ENCODE results near the gene RNF130.

DNA sequence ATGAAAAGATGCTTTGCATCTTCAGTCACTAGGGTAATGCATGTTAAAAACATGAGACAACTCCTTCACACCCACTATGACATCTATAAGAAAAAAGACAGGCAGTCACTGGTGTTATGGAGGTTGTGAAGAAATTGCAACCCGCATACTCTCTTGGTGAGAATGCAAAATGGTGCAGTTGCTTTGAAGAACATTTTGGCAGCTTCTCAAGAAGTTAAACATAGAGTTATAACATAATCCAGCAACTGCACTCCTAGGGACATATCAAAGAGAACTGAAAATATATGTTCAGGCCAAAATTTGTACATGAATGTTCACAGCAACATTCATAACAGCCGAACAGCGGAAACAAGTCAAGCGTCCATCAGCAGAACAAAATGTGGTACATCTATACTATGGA, 117.6 kb downstream of the RNF130 start:
- TF ChIP-seq, protein P1, sequence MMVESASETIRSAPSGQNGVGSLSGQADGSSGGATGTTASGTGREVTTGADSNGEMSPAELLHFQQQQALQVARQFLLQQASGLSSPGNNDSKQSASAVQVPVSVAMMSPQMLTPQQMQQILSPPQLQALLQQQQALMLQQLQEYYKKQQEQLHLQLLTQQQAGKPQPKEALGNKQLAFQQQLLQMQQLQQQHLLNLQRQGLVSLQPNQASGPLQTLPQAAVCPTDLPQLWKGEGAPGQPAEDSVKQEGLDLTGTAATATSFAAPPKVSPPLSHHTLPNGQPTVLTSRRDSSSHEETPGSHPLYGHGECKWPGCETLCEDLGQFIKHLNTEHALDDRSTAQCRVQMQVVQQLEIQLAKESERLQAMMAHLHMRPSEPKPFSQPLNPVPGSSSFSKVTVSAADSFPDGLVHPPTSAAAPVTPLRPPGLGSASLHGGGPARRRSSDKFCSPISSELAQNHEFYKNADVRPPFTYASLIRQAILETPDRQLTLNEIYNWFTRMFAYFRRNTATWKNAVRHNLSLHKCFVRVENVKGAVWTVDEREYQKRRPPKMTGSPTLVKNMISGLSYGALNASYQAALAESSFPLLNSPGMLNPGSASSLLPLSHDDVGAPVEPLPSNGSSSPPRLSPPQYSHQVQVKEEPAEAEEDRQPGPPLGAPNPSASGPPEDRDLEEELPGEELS (CRISPR knock-in tag; IDR thresholded peaks at IDR 0.05), result no peak
- TF ChIP-seq GRHL2 (CRISPR knock-in tag; IDR thresholded peaks at IDR 0.05; ENCODE audit: insufficient replicate concordance, severe bottlenecking), result no peak
- TF ChIP-seq, protein P2, sequence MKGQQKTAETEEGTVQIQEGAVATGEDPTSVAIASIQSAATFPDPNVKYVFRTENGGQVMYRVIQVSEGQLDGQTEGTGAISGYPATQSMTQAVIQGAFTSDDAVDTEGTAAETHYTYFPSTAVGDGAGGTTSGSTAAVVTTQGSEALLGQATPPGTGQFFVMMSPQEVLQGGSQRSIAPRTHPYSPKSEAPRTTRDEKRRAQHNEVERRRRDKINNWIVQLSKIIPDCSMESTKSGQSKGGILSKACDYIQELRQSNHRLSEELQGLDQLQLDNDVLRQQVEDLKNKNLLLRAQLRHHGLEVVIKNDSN (CRISPR knock-in tag; IDR thresholded peaks at IDR 0.05), result no peak
- TF ChIP-seq, protein P3, sequence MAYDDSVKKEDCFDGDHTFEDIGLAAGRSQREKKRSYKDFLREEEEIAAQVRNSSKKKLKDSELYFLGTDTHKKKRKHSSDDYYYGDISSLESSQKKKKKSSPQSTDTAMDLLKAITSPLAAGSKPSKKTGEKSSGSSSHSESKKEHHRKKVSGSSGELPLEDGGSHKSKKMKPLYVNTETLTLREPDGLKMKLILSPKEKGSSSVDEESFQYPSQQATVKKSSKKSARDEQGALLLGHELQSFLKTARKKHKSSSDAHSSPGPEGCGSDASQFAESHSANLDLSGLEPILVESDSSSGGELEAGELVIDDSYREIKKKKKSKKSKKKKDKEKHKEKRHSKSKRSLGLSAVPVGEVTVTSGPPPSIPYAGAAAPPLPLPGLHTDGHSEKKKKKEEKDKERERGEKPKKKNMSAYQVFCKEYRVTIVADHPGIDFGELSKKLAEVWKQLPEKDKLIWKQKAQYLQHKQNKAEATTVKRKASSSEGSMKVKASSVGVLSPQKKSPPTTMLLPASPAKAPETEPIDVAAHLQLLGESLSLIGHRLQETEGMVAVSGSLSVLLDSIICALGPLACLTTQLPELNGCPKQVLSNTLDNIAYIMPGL (CRISPR knock-in tag; IDR thresholded peaks at IDR 0.05), result no peak
- TF ChIP-seq, protein P4, sequence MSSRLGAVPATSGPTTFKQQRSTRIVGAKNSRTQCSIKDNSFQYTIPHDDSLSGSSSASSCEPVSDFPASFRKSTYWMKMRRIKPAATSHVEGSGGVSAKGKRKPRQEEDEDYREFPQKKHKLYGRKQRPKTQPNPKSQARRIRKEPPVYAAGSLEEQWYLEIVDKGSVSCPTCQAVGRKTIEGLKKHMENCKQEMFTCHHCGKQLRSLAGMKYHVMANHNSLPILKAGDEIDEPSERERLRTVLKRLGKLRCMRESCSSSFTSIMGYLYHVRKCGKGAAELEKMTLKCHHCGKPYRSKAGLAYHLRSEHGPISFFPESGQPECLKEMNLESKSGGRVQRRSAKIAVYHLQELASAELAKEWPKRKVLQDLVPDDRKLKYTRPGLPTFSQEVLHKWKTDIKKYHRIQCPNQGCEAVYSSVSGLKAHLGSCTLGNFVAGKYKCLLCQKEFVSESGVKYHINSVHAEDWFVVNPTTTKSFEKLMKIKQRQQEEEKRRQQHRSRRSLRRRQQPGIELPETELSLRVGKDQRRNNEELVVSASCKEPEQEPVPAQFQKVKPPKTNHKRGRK (CRISPR knock-in tag; IDR thresholded peaks at IDR 0.05; ENCODE audit: borderline replicate concordance), result no peak
